ENCODE data around the gene NPPB.
"Not testable (repeated sequence)": the region's sequence is repeated elsewhere in the genome, so short reads cannot be mapped to it uniquely, and the experiment has no call there.

Gene NPPB

GRCh38 chr1:11858613-11858967, at the start of gene NPPB:
Gene NPPB, minus strand, starts transcription at chr1:11858945. Its CDS starts 112 bp downstream, at chr1:11858833.
- DNase-seq (ENCODE audit: low spot score): no peak

GRCh38 chr1:11908095-11908675, 49.4 kb upstream of the NPPB start:
- DNase-seq (ENCODE audit: low spot score): peak; percentile 96

GRCh38 chr1:11907275-11908094, 48.7 kb upstream of the NPPB start:
- DNase-seq (ENCODE audit: low spot score): peak; percentile 94

GRCh38 chr1:11906870-11907269, 48.1 kb upstream of the NPPB start:
- no peak for DNase-seq (ENCODE audit: low spot score)

- DNase-seq (ENCODE audit: low spot score): no peak
Measured at GRCh38 chr1:11904978-11905377, 46.2 kb upstream of the NPPB start.

- not testable (repeated sequence) for DNase-seq (ENCODE audit: low spot score)
Measured at GRCh38 chr1:11904156-11904555, 45.4 kb upstream of the NPPB start.

GRCh38 chr1:11903210-11903609, 44.5 kb upstream of the NPPB start:
- no peak for DNase-seq (ENCODE audit: low spot score)

GRCh38 chr1:11901446-11901845, 42.7 kb upstream of the NPPB start:
- DNase-seq (ENCODE audit: low spot score): not testable (repeated sequence)

- no peak for DNase-seq (ENCODE audit: low spot score)
Measured at GRCh38 chr1:11898831-11899467, 40.2 kb upstream of the NPPB start.

GRCh38 chr1:11898086-11898785, 39.5 kb upstream of the NPPB start:
- DNase-seq (ENCODE audit: low spot score): no peak

GRCh38 chr1:11894501-11894900, 35.8 kb upstream of the NPPB start:
- DNase-seq (ENCODE audit: low spot score): not testable (repeated sequence)

- no peak for DNase-seq (ENCODE audit: low spot score)
Measured at GRCh38 chr1:11893907-11894251, 35.1 kb upstream of the NPPB start.

- DNase-seq (ENCODE audit: low spot score): no peak
Measured at GRCh38 chr1:11891433-11892186, 32.9 kb upstream of the NPPB start.

- DNase-seq (ENCODE audit: low spot score): no peak
Measured at GRCh38 chr1:11888877-11889208, 30.1 kb upstream of the NPPB start.

- no peak for DNase-seq (ENCODE audit: low spot score)
Measured at GRCh38 chr1:11888206-11888876, 29.6 kb upstream of the NPPB start.

- DNase-seq (ENCODE audit: low spot score): no peak
Measured at GRCh38 chr1:11887666-11888007, 28.9 kb upstream of the NPPB start.

GRCh38 chr1:11886986-11887665, 28.4 kb upstream of the NPPB start:
- no peak for DNase-seq (ENCODE audit: low spot score)

- no peak for DNase-seq (ENCODE audit: low spot score)
Measured at GRCh38 chr1:11885916-11886315, 27.2 kb upstream of the NPPB start.

- no peak for DNase-seq (ENCODE audit: low spot score)
Measured at GRCh38 chr1:11882814-11883538, 24.2 kb upstream of the NPPB start.

- DNase-seq (ENCODE audit: low spot score): no peak
Measured at GRCh38 chr1:11881749-11882441, 23.1 kb upstream of the NPPB start.
